ENCODE results near the gene MTERF4.

- no peak for TF ChIP-seq RAD21 (conservative IDR thresholded peaks at IDR 0.05 in 1 of 2, IDR thresholded peaks at IDR 0.05 in 1 of 2)
- no peak for TF ChIP-seq EP300 (IDR thresholded peaks at IDR 0.05)
- no peak for TF ChIP-seq CTCF (IDR thresholded peaks at IDR 0.05)
- TF ChIP-seq CEBPB (IDR thresholded peaks at IDR 0.05): no peak
- TF ChIP-seq POLR2A (IDR thresholded peaks at IDR 0.05; ENCODE audit: low read length): no peak
- TF ChIP-seq GATA3 (IDR thresholded peaks at IDR 0.05; ENCODE audit: borderline replicate concordance): no peak
- TF ChIP-seq REST (IDR thresholded peaks at IDR 0.05): no peak
- TF ChIP-seq MAX (IDR thresholded peaks at IDR 0.05): no peak
- no peak for TF ChIP-seq RARB (CRISPR knock-in tag; IDR thresholded peaks at IDR 0.05)
- no peak for TF ChIP-seq MAZ (IDR thresholded peaks at IDR 0.05; ENCODE audit: borderline replicate concordance, low read depth, low read length)
- TF ChIP-seq POLR2AphosphoS2 (conservative IDR thresholded peaks at IDR 0.05; ENCODE audit: low read length): no peak
These were observed 17.1 kb downstream of the MTERF4 start for GRCh38 chr2:241084856-241085444.
